Urinary bladder (tissue), 4 donors: ENCODE results near the gene GIMAP1. TPM values are rescaled to one million over a fixed set of nuclear protein-coding genes. Genes with fewer than 3 reads are reported as not detected.
A peak's percentile ranks its signal among the peaks of the same experiment; 100 is the strongest.

Experiments
- DNase-seq: peaks from one replicate; pipeline ENCODE4 v3.0.0-alpha.2; 2015; ENCODE audit errors: extremely low spot score
- H3K27ac ChIP-seq: one replicate; pipeline ENCODE4 v1.5.1; 2013; ENCODE audit warnings: low read depth, mild to moderate bottlenecking, moderate library complexity
- H3K36me3 ChIP-seq: one replicate; pipeline ENCODE4 v1.6.1; 2013; ENCODE audit warnings: mild to moderate bottlenecking, moderate library complexity; ENCODE audit not compliant: insufficient read depth
- H3K4me1 ChIP-seq: one replicate; pipeline ENCODE4 v1.6.1; 2013; ENCODE audit warnings: mild to moderate bottlenecking, moderate library complexity; ENCODE audit not compliant: insufficient read depth
- H3K4me3 ChIP-seq: one replicate; pipeline ENCODE4 v1.5.1; 2013; ENCODE audit warnings: low read depth, low read length
- WGBS: extraction: QIAGEN DNeasy Blood & Tissue Kit; methylation state at CpG from one replicate; pipeline ENCODE4 v1.1.7; 2013; 5-methylcytosine and 5-hydroxymethylcytosine counted together
- polyA plus RNA-seq: library from polyadenylated mRNA; stranded (reverse); fragments of 200-250 nt; gene quantifications from one replicate; pipeline ENCODE4 v1.2.3, GENCODE V29; 2013
- total RNA-seq: library from RNA; depleted of rRNA; stranded (reverse); fragments of >200 nt; gene quantifications from one replicate; pipeline ENCODE4 v1.2.3, GENCODE V29; 2014
- donor health status: healthy with polysubstance abuse.
- donor health status: healthy.

Gene GIMAP1
- total and polyA plus RNA-seq, 2 donors, result 4.9 to 8.0 TPM

DNA sequence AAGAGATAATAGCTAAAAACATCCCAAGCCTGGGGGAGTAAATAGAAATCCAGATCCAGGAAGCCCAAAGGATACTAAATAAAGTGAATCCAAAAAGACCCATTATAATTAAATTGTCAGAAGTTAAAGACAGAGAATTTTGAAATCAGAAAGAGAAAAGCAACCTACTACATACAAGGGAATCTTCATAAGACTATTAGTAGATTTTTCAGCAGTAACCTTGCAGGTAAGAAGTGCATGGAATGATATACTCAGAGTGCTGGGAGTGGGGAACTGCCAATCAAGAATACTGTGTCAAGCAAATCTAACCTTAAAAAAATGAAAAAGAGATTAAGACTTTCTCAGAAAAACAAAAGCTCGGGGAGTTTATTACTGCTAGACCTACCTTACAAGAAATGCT lies 13.2 kb upstream of the GIMAP1 start:
- 80% methylated on average over 1 of the region's 1 CpG for WGBS
- Histone ChIP-seq H3K4me1 (no peaks in the 10 kb centered on the region), H3K27ac (no peak overlapping the region), H3K36me3 (no peaks in the 10 kb centered on the region), H3K4me3 (no peak overlapping the region)
- no peak for DNase-seq

DNA sequence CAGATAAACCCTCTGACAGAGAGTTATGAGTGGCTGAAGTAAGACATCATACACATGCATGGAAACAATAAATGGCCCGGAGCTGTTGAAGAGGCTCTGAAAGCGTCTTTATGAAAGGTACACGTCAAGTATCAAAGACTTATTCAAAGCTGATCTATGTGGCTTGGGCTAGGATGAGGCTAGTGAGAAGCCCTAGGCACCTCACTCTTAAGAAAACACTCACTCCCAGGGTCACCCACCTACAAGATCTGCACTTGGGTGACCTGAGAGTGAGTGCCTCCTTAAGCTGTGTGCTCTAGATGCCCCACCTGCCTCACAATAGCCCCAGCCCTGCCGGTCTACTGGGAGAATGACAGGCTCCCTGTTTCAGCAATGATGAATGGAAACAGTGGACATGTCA lies 1.1 kb upstream of the GIMAP1 start:
- DNase-seq, result no peak
- Histone ChIP-seq H3K27ac (no peak overlapping the region), H3K4me3 (no peak overlapping the region), H3K36me3 (no peaks in the 10 kb centered on the region), H3K4me1 (no peaks in the 10 kb centered on the region)
- WGBS, result 74% methylated on average over 4 of the region's 4 CpGs

DNA sequence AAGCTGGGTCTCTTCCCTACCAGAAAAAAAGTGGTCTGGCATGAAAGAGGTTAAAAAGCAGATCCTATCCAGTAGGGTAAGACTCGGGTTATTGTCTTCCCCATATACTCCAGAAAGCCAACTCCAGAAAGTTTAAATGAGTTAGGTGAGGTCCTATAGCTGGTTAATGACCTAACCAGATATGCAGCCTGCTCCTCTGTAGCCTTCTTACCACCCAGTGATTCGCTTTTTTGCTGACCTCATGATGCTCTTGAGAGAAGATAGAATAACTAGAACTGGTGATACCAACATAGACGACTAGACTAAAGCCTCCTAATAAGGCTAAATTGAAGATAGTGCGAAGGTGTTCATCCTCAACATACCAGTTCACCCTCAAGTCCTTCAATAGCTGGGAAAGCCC lies 675 bp upstream of the GIMAP1 start:
- H3K27ac ChIP-seq, result no peak overlapping the region
- WGBS, result 50% methylated on average over 4 of the region's 4 CpGs
- H3K36me3 ChIP-seq, result no peaks in the 10 kb centered on the region
- H3K4me1 ChIP-seq, result no peaks in the 10 kb centered on the region
- no peak for DNase-seq
- H3K4me3 ChIP-seq, result peak overlapping the region; percentile 45

- Histone ChIP-seq H3K4me1 (no peaks in the 10 kb centered on the region), H3K36me3 (no peaks in the 10 kb centered on the region), H3K4me3 (peak overlapping the region; percentile 45), H3K27ac (no peak overlapping the region)
- WGBS, result 53% methylated on average over 4 of the region's 4 CpGs
- no peak for DNase-seq
These were observed 526 bp downstream of the GIMAP1 start for GRCh38 chr7:150716939-150717338.

DNA sequence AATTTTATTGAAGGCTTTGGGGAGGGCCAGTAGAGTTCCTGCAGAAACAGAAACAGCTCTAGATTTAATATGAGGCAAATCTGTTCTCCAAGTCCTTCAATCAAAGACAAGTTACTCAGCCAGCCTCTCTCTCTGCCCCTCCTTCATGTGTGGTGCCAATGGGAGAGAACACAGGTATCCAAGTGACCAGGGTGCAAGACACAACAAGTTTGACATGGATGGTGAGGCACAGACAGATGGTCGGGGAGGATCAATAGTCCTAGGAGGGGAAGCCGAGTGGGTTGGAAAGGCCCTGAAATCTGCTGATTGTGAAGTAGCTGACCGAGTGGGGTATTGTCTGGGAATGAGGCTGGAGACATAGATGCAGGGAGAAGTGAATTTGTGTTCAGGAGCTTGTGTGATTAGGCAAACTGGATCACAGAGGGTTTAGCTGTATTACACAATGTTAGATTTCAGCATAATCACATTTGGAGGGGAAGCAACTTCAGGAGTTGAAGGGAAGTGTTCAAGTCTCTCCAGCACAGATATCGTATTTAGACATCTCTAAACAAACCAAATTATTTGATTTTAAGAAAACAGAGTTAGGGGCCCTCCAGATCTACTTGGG lies 1.5 kb downstream of the GIMAP1 start:
- 63% methylated on average over 4 of the region's 4 CpGs for WGBS
- H3K4me3 ChIP-seq, result peak overlapping the region; percentile 5
- no peak for DNase-seq
- no peak overlapping the region for H3K27ac ChIP-seq
- H3K4me1 ChIP-seq, result no peaks in the 10 kb centered on the region
- H3K36me3 ChIP-seq, result no peaks in the 10 kb centered on the region

DNA sequence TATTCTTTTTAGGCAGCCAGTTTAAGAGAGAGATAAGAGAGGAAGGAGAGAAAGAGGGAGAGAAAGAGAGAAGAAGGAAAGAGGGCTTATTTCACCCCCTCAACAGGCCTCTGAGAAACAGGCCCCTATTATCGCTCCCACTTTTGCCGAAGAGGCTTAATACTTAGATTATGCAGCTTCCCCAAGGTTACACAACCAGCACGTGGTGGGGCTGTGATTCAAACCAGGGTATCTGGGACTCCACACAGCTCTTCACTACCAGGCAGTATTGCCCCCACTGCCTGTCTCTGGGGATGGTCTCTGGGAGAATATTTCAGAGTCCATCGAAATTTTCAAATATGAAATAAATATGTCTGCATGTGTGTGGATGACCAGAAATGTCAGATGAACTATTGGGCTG lies 3.0 kb downstream of the GIMAP1 start:
- no peak for DNase-seq
- Histone ChIP-seq H3K27ac (no peak overlapping the region), H3K4me3 (no peak overlapping the region), H3K4me1 (no peaks in the 10 kb centered on the region), H3K36me3 (no peaks in the 10 kb centered on the region)
- 61% methylated on average over 4 of the region's 4 CpGs for WGBS

DNA sequence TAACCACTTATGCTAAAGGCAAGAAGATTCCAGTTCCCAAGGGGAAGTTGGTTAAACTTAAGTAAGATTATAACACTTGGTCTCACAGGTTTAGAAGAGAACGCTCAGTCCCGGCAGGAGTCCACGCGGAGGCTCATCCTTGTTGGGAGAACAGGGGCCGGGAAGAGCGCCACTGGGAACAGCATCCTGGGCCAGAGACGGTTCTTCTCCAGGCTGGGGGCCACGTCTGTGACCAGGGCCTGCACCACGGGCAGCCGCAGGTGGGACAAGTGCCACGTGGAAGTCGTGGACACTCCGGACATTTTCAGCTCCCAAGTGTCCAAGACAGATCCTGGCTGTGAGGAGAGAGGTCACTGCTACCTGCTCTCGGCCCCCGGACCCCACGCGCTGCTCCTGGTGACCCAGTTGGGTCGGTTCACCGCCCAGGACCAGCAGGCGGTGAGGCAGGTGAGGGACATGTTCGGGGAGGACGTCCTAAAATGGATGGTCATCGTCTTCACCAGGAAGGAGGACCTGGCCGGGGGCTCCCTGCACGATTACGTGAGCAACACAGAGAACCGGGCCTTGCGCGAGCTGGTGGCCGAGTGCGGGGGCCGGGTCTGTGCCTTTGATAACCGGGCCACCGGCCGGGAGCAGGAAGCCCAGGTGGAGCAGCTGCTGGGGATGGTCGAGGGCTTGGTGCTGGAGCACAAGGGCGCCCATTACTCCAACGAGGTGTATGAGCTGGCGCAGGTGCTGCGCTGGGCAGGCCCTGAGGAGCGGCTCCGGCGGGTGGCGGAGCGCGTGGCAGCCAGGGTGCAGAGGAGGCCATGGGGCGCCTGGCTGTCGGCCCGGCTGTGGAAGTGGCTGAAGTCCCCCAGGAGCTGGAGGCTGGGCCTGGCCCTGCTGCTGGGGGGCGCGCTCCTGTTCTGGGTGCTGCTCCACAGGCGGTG lies 3.8 kb downstream of the GIMAP1 start:
- no peak overlapping the region for H3K4me3 ChIP-seq
- DNase-seq, result no peak
- no peaks in the 10 kb centered on the region for H3K36me3 ChIP-seq
- WGBS, result 93% methylated on average over 52 of the region's 52 CpGs
- no peaks in the 10 kb centered on the region for H3K4me1 ChIP-seq
- no peak overlapping the region for H3K27ac ChIP-seq

DNA sequence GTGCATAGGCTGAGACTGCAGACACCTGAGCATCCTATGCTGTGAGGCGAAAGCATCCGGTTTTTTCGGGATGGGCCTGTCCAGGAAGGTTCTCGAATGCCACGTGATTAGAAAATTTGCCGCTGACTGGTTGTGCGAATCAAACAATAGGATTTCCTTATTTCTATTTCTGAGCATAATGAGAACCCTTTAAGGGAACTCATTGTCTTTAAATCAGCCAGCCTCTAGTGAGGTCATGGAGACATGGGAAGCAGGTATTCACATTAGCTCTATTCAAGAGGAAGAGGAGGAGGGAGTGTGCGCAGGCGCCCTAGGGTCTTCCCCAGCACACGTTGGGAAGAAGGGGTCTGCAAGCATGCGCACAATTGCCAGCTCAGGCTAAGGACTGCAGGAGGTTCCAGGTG lies 5.6 kb downstream of the GIMAP1 start:
- no peak overlapping the region for H3K27ac ChIP-seq
- no peak for DNase-seq
- H3K36me3 ChIP-seq, result no peaks in the 10 kb centered on the region
- H3K4me3 ChIP-seq, result no peak overlapping the region
- H3K4me1 ChIP-seq, result no peaks in the 10 kb centered on the region
- WGBS, result 84% methylated on average over 11 of the region's 11 CpGs

GRCh38 chr7:150722431-150722931 lies 6.1 kb downstream of the GIMAP1 start:
- Histone ChIP-seq H3K36me3 (no peaks in the 10 kb centered on the region), H3K27ac (no peak overlapping the region), H3K4me1 (no peaks in the 10 kb centered on the region), H3K4me3 (no peak overlapping the region)
- WGBS, result 52% methylated on average over 12 of the region's 12 CpGs
- DNase-seq, result no peak

DNA sequence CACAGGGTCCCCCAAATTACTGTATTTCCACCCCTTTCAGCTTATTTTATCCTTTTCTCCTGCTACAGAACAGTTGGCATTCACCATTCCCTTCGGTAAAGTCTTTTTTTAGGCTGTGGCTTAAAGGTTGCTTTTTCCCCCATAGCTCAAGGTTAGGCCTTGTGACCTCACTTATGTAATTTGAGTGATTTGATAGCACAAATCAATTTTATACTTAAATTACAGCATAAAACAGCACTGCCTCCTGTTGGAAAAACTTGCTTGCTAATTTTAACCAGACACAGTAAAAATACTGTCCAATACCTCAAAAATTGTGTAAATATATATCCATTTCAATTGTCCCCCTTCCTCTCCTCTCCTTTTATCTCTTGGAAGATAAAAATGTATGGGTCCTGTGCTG lies 7.1 kb downstream of the GIMAP1 start:
- H3K36me3 ChIP-seq, result no peaks in the 10 kb centered on the region
- no peaks in the 10 kb centered on the region for H3K4me1 ChIP-seq
- WGBS, result 82% methylated on average over 1 of the region's 1 CpG
- no peak overlapping the region for H3K27ac ChIP-seq
- no peak for DNase-seq
- H3K4me3 ChIP-seq, result no peak overlapping the region

GRCh38 chr7:150727381-150727780 lies 11.0 kb downstream of the GIMAP1 start:
- DNase-seq, result no peak
- Histone ChIP-seq H3K4me1 (no peaks in the 10 kb centered on the region), H3K27ac (no peak overlapping the region), H3K36me3 (no peaks in the 10 kb centered on the region), H3K4me3 (no peak overlapping the region)
- WGBS, result 60% methylated on average over 3 of the region's 3 CpGs

DNA sequence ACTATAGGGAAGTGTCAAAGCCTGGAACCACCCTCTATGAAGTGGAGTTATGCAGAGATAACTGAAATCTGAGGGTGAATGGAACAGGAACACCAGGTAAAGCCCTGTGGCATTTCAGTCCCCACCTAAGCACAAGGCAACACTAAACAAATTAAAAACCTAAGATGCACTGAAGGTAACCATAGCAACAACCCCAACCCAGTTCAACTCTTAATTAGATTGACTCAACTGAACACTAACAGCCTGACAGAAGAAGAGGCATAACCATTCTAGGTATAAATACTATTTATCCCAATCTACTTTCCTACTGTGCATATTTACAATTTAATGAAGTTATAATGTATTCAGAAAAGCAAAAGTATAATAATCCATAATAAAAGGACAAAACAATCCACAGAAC lies 11.6 kb downstream of the GIMAP1 start:
- H3K4me1 ChIP-seq, result no peaks in the 10 kb centered on the region
- no peaks in the 10 kb centered on the region for H3K36me3 ChIP-seq
- no peak for DNase-seq
- H3K4me3 ChIP-seq, result no peak overlapping the region
- no peak overlapping the region for H3K27ac ChIP-seq

GRCh38 chr7:150728609-150729008 lies 12.2 kb downstream of the GIMAP1 start:
- Histone ChIP-seq H3K27ac (no peak overlapping the region), H3K4me1 (no peaks in the 10 kb centered on the region), H3K4me3 (no peak overlapping the region), H3K36me3 (no peaks in the 10 kb centered on the region)
- no peak for DNase-seq

DNA sequence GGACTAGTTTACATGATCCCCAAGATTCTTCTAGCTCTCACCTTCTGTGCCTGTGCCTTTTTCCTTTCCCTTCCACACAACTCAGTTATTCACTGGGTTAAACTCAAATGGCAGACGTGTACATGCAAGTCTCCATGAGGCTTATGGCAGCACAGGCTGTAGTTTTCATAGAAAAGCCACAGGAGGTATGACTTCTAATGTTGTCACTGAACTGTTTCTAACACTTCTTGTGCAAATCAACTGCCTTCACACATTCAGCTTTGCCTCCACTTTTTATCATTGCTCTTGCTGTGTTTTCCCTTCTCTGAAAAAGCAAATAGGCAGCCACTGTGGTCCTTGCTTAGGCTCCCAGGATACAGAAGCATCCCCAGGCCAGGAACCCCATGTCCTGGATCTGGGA lies 15.5 kb downstream of the GIMAP1 start:
- no peaks in the 10 kb centered on the region for H3K4me1 ChIP-seq
- no peak for DNase-seq
- no peak overlapping the region for H3K4me3 ChIP-seq
- 44% methylated on average over 1 of the region's 1 CpG for WGBS
- no peak overlapping the region for H3K27ac ChIP-seq
- no peaks in the 10 kb centered on the region for H3K36me3 ChIP-seq
